Liver (tissue), 3 donors: ENCODE data around the gene ZFAND3.

Experiments used
- CTCF ChIP-seq: fragments of 150-350 bp; IDR thresholded peaks from 2 replicates; pipeline ENCODE4 v1.5.1; 2017; ENCODE audit warnings: improper control_type of control experiment, low read depth, low read length; ENCODE audit not compliant: missing input control
- RAD21 ChIP-seq, 2 donors: IDR thresholded peaks; 2 replicates each; pipeline ENCODE4 v1.6.1; 2016; ENCODE audit warnings: antibody characterized with exemption in 2 of 2, mild to moderate bottlenecking in 2 of 2
- donor health status: healthy.
- donor health status: healthy.

GRCh38 chr6:37988696-37989095 lies 169.2 kb downstream of the ZFAND3 start:
- TF ChIP-seq RAD21 (IDR thresholded peaks at IDR 0.05) (no peak), CTCF (no peak)
